WTC11 (cell line): ENCODE measurements around the gene PREX1. TPM values are rescaled to one million over a fixed set of nuclear protein-coding genes. Genes with fewer than 3 reads are reported as not detected.

Experiments used
- ATAC-seq: fragments of 200-7000 bp; cut with Tn5 transposase; 2 replicates; pipeline ENCODE4 v1.10.0; 2021; ENCODE audit warnings: mild to moderate bottlenecking, moderate library complexity
- CTCF ChIA-PET: fragments of 300-600 bp; sonication (Branson Sonifier 250); formaldehyde crosslinking; loops from one replicate; lab custom pipeline; 2021; ENCODE audit warnings: antibody characterized with exemption; lab: Charles Lee
- POLR2A ChIA-PET: fragments of 350-600 bp; sonication (Branson Sonifier 250); formaldehyde crosslinking; loops from one replicate; lab custom pipeline; 2021; ENCODE audit warnings: antibody characterized with exemption; lab: Charles Lee
- DNase-seq: peaks from one replicate; pipeline ENCODE4 v3.0.0; 2021; ENCODE audit warnings: low spot score
- H3K27ac Mint-ChIP-seq: 2 replicates; pipeline ENCODE4 v1.8.0; 2021; ENCODE audit warnings: mixed read lengths
- H3K27me3 Mint-ChIP-seq: 2 replicates; pipeline ENCODE4 v1.8.0; 2021; ENCODE audit warnings: low read depth, mild to moderate bottlenecking, moderate library complexity, mixed read lengths
- H3K36me3 Mint-ChIP-seq: 2 replicates; pipeline ENCODE4 v1.8.0; 2021; ENCODE audit warnings: mixed read lengths
- H3K4me1 Mint-ChIP-seq: 2 replicates; pipeline ENCODE4 v1.8.0; 2022; ENCODE audit warnings: mixed read lengths
- H3K4me3 Mint-ChIP-seq: 2 replicates; pipeline ENCODE4 v1.8.0; 2021; ENCODE audit warnings: mild to moderate bottlenecking, moderate library complexity, mixed read lengths
- H3K9me3 Mint-ChIP-seq: 2 replicates; pipeline ENCODE4 v1.8.0; 2021; ENCODE audit warnings: mixed read lengths
- FOXP1 ChIP-seq: sonication (generic); formaldehyde crosslinking; IDR thresholded peaks from 2 replicates; pipeline ENCODE4 v1.8.0; 2022; ENCODE audit warnings: missing genetic modification reagents, mild to moderate bottlenecking, moderate library complexity, borderline replicate concordance
- GABPB1 ChIP-seq: sonication (generic); formaldehyde crosslinking; IDR thresholded peaks from 2 replicates; pipeline ENCODE4 v1.8.1; 2023; ENCODE audit warnings: mild to moderate bottlenecking, missing genetic modification reagents
- GRHL2 ChIP-seq: fragments of 250-450 bp; sonication (Bioruptor Pico); IDR thresholded peaks from 2 replicates; pipeline ENCODE4 v1.8.0; 2022; ENCODE audit warnings: mild to moderate bottlenecking, moderate library complexity; ENCODE audit not compliant: insufficient replicate concordance, severe bottlenecking
- HMGA2 ChIP-seq: fragments of 250-450 bp; sonication (Bioruptor Pico); IDR thresholded peaks from 2 replicates; pipeline ENCODE4 v1.4.0; 2021; ENCODE audit warnings: mild to moderate bottlenecking, moderate library complexity
- MYBL2 ChIP-seq: sonication (generic); formaldehyde crosslinking; IDR thresholded peaks from 2 replicates; pipeline ENCODE4 v1.8.1; 2023; ENCODE audit warnings: mild to moderate bottlenecking, moderate library complexity, missing genetic modification reagents
- NFYB ChIP-seq: sonication (generic); formaldehyde crosslinking; conservative IDR thresholded peaks from 2 replicates; pipeline ENCODE4 v1.8.0; 2022; ENCODE audit warnings: low read depth, missing genetic modification reagents
- NR3C1 ChIP-seq: sonication (generic); formaldehyde crosslinking; conservative IDR thresholded peaks from 2 replicates; pipeline ENCODE4 v1.8.1; 2023; ENCODE audit warnings: low read depth, mild to moderate bottlenecking, missing genetic modification reagents
- PRRX2 ChIP-seq: fragments of 250-450 bp; sonication (Bioruptor Pico); IDR thresholded peaks from 2 replicates; pipeline ENCODE4 v1.8.0; 2021; ENCODE audit warnings: mild to moderate bottlenecking
- TEAD4 ChIP-seq: sonication (generic); formaldehyde crosslinking; IDR thresholded peaks from 2 replicates; pipeline ENCODE4 v1.8.0; 2022; ENCODE audit warnings: mild to moderate bottlenecking, missing genetic modification reagents
- TP53 ChIP-seq: sonication (generic); formaldehyde crosslinking; IDR thresholded peaks from 2 replicates; pipeline ENCODE4 v1.8.1; 2023; ENCODE audit warnings: mild to moderate bottlenecking, missing genetic modification reagents
- ZBTB21 ChIP-seq: sonication (generic); formaldehyde crosslinking; IDR thresholded peaks from 2 replicates; pipeline ENCODE4 v1.8.1; 2023; ENCODE audit warnings: mild to moderate bottlenecking, missing genetic modification reagents, borderline replicate concordance
- total RNA-seq: library from RNA; stranded (reverse); gene quantifications from 3 replicates; pipeline ENCODE4 v1.2.3, GENCODE V29; 2021
- TF ChIP-seq, protein P1 (sequence below): sonication (generic); formaldehyde crosslinking; IDR thresholded peaks from 2 replicates; pipeline ENCODE4 v1.8.1; 2023; ENCODE audit warnings: mild to moderate bottlenecking, missing genetic modification reagents
- TF ChIP-seq, protein P2 (sequence below): sonication (generic); formaldehyde crosslinking; IDR thresholded peaks from 2 replicates; pipeline ENCODE4 v1.8.0; 2022; ENCODE audit warnings: mild to moderate bottlenecking, missing genetic modification reagents
- TF ChIP-seq, protein P3 (sequence below): sonication (generic); formaldehyde crosslinking; IDR thresholded peaks from 2 replicates; pipeline ENCODE4 v1.8.1; 2022; ENCODE audit warnings: mild to moderate bottlenecking, moderate library complexity, missing genetic modification reagents
- TF ChIP-seq, protein P4 (sequence below): fragments of 250-450 bp; sonication (Bioruptor Pico); IDR thresholded peaks from 2 replicates; pipeline ENCODE4 v1.9.0; 2021; ENCODE audit warnings: mild to moderate bottlenecking
- TF ChIP-seq, protein P5 (sequence below): fragments of 250-450 bp; sonication (Bioruptor Pico); IDR thresholded peaks from 2 replicates; pipeline ENCODE4 v1.9.0; 2021; ENCODE audit warnings: moderate library complexity, mild to moderate bottlenecking, inconsistent platforms, borderline replicate concordance
- TF ChIP-seq, protein P6 (sequence below): sonication (generic); formaldehyde crosslinking; IDR thresholded peaks from 2 replicates; pipeline ENCODE4 v1.8.0; 2023; ENCODE audit warnings: mild to moderate bottlenecking, missing genetic modification reagents
- TF ChIP-seq, protein P7 (sequence below): fragments of 250-450 bp; sonication (Bioruptor Pico); IDR thresholded peaks from 2 replicates; pipeline ENCODE4 v1.9.0; 2021; ENCODE audit warnings: mild to moderate bottlenecking, borderline replicate concordance
- TF ChIP-seq, protein P8 (sequence below): sonication (generic); formaldehyde crosslinking; IDR thresholded peaks from 2 replicates; pipeline ENCODE4 v1.8.1; 2023; ENCODE audit warnings: mild to moderate bottlenecking, missing genetic modification reagents, borderline replicate concordance

The PREX1 gene
- total RNA-seq, 1 experiment from 2014 or later, result 17.3 TPM

DNA sequence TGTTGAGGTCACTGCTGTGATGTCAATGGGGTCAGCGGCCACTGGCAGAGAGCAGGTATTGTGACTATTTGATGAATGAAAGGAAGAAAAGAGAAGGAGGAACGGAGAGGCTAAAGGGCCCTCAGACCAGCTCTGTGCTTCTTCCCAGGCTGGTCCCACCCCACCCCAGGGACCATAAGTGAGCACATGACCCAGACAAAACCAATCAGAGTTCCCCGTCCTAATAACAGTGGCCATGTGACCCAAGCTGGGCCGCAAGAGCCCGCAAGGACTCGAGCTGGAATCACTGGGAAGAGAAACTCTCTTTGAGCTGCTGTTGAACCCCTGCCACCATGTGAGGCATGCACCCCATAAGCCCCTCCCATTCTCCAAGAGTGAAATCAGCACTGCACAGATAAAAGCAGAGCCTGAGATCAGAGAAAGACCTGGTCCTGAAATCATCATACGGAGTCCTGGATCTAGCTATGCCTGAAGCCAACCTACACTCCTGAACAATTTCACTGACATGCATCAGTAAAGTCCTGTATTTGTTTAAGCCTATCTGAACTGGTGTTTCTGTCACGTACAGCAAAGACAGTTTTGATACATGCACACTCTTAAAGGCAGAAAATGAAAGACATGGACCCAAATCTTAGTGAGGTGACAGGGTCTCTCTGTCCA is 90.2 kb downstream of the PREX1 start:
- Mint-ChIP-seq H3K27ac (no peak overlapping the region; the same call in 1 of the 2 replicates), H3K4me3 (no peak overlapping the region), H3K27me3 (no peaks in the 10 kb centered on the region), H3K36me3 (no peaks in the 10 kb centered on the region), H3K4me1 (peaks cover 10% of the 10 kb centered on the region), H3K9me3 (no peaks in the 10 kb centered on the region)
- ATAC-seq (0 out of 2 replicates have a peak, but pooled peaks have one; percentile 20), DNase-seq (no peak)
- ChIA-PET CTCF (interaction anchor here (1.8 to 2.4 kb wide), 2 partner anchors 14 to 80 kb away, joined by 7 to 9 read pairs; no protein-coding TSS in a partner anchor), POLR2A (no interaction called here)
- TF ChIP-seq, protein P1, sequence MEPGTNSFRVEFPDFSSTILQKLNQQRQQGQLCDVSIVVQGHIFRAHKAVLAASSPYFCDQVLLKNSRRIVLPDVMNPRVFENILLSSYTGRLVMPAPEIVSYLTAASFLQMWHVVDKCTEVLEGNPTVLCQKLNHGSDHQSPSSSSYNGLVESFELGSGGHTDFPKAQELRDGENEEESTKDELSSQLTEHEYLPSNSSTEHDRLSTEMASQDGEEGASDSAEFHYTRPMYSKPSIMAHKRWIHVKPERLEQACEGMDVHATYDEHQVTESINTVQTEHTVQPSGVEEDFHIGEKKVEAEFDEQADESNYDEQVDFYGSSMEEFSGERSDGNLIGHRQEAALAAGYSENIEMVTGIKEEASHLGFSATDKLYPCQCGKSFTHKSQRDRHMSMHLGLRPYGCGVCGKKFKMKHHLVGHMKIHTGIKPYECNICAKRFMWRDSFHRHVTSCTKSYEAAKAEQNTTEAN (CRISPR knock-in tag), result no peak
- TF ChIP-seq TEAD4 (CRISPR knock-in tag) (no peak), MYBL2 (CRISPR knock-in tag) (no peak), NFYB (0 out of 2 replicates have a peak, but pooled peaks have one; percentile 22), PRRX2 (CRISPR knock-in tag) (no peak), HMGA2 (no peak), GABPB1 (CRISPR knock-in tag) (no peak), NR3C1 (CRISPR knock-in tag) (no peak), GRHL2 (CRISPR knock-in tag) (no peak), FOXP1 (CRISPR knock-in tag) (no peak), ZBTB21 (CRISPR knock-in tag) (no peak), TP53 (no peak)
- TF ChIP-seq, protein P2, sequence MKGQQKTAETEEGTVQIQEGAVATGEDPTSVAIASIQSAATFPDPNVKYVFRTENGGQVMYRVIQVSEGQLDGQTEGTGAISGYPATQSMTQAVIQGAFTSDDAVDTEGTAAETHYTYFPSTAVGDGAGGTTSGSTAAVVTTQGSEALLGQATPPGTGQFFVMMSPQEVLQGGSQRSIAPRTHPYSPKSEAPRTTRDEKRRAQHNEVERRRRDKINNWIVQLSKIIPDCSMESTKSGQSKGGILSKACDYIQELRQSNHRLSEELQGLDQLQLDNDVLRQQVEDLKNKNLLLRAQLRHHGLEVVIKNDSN (CRISPR knock-in tag), result peak; percentile 44
- TF ChIP-seq, protein P3, sequence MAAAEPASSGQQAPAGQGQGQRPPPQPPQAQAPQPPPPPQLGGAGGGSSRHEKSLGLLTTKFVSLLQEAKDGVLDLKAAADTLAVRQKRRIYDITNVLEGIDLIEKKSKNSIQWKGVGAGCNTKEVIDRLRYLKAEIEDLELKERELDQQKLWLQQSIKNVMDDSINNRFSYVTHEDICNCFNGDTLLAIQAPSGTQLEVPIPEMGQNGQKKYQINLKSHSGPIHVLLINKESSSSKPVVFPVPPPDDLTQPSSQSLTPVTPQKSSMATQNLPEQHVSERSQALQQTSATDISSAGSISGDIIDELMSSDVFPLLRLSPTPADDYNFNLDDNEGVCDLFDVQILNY (CRISPR knock-in tag), result no peak
- TF ChIP-seq, protein P4, sequence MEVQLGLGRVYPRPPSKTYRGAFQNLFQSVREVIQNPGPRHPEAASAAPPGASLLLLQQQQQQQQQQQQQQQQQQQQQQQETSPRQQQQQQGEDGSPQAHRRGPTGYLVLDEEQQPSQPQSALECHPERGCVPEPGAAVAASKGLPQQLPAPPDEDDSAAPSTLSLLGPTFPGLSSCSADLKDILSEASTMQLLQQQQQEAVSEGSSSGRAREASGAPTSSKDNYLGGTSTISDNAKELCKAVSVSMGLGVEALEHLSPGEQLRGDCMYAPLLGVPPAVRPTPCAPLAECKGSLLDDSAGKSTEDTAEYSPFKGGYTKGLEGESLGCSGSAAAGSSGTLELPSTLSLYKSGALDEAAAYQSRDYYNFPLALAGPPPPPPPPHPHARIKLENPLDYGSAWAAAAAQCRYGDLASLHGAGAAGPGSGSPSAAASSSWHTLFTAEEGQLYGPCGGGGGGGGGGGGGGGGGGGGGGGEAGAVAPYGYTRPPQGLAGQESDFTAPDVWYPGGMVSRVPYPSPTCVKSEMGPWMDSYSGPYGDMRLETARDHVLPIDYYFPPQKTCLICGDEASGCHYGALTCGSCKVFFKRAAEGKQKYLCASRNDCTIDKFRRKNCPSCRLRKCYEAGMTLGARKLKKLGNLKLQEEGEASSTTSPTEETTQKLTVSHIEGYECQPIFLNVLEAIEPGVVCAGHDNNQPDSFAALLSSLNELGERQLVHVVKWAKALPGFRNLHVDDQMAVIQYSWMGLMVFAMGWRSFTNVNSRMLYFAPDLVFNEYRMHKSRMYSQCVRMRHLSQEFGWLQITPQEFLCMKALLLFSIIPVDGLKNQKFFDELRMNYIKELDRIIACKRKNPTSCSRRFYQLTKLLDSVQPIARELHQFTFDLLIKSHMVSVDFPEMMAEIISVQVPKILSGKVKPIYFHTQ, result no peak
- TF ChIP-seq, protein P5, sequence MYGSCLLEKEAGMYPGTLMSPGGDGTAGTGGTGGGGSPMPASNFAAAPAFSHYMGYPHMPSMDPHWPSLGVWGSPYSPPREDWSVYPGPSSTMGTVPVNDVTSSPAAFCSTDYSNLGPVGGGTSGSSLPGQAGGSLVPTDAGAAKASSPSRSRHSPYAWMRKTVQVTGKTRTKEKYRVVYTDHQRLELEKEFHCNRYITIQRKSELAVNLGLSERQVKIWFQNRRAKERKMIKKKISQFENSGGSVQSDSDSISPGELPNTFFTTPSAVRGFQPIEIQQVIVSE (CRISPR knock-in tag), result no peak
- TF ChIP-seq, protein P6, sequence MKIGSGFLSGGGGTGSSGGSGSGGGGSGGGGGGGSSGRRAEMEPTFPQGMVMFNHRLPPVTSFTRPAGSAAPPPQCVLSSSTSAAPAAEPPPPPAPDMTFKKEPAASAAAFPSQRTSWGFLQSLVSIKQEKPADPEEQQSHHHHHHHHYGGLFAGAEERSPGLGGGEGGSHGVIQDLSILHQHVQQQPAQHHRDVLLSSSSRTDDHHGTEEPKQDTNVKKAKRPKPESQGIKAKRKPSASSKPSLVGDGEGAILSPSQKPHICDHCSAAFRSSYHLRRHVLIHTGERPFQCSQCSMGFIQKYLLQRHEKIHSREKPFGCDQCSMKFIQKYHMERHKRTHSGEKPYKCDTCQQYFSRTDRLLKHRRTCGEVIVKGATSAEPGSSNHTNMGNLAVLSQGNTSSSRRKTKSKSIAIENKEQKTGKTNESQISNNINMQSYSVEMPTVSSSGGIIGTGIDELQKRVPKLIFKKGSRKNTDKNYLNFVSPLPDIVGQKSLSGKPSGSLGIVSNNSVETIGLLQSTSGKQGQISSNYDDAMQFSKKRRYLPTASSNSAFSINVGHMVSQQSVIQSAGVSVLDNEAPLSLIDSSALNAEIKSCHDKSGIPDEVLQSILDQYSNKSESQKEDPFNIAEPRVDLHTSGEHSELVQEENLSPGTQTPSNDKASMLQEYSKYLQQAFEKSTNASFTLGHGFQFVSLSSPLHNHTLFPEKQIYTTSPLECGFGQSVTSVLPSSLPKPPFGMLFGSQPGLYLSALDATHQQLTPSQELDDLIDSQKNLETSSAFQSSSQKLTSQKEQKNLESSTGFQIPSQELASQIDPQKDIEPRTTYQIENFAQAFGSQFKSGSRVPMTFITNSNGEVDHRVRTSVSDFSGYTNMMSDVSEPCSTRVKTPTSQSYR (CRISPR knock-in tag), result no peak
- TF ChIP-seq, protein P7, sequence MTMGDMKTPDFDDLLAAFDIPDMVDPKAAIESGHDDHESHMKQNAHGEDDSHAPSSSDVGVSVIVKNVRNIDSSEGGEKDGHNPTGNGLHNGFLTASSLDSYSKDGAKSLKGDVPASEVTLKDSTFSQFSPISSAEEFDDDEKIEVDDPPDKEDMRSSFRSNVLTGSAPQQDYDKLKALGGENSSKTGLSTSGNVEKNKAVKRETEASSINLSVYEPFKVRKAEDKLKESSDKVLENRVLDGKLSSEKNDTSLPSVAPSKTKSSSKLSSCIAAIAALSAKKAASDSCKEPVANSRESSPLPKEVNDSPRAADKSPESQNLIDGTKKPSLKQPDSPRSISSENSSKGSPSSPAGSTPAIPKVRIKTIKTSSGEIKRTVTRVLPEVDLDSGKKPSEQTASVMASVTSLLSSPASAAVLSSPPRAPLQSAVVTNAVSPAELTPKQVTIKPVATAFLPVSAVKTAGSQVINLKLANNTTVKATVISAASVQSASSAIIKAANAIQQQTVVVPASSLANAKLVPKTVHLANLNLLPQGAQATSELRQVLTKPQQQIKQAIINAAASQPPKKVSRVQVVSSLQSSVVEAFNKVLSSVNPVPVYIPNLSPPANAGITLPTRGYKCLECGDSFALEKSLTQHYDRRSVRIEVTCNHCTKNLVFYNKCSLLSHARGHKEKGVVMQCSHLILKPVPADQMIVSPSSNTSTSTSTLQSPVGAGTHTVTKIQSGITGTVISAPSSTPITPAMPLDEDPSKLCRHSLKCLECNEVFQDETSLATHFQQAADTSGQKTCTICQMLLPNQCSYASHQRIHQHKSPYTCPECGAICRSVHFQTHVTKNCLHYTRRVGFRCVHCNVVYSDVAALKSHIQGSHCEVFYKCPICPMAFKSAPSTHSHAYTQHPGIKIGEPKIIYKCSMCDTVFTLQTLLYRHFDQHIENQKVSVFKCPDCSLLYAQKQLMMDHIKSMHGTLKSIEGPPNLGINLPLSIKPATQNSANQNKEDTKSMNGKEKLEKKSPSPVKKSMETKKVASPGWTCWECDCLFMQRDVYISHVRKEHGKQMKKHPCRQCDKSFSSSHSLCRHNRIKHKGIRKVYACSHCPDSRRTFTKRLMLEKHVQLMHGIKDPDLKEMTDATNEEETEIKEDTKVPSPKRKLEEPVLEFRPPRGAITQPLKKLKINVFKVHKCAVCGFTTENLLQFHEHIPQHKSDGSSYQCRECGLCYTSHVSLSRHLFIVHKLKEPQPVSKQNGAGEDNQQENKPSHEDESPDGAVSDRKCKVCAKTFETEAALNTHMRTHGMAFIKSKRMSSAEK (CRISPR knock-in tag), result no peak
- TF ChIP-seq, protein P8, sequence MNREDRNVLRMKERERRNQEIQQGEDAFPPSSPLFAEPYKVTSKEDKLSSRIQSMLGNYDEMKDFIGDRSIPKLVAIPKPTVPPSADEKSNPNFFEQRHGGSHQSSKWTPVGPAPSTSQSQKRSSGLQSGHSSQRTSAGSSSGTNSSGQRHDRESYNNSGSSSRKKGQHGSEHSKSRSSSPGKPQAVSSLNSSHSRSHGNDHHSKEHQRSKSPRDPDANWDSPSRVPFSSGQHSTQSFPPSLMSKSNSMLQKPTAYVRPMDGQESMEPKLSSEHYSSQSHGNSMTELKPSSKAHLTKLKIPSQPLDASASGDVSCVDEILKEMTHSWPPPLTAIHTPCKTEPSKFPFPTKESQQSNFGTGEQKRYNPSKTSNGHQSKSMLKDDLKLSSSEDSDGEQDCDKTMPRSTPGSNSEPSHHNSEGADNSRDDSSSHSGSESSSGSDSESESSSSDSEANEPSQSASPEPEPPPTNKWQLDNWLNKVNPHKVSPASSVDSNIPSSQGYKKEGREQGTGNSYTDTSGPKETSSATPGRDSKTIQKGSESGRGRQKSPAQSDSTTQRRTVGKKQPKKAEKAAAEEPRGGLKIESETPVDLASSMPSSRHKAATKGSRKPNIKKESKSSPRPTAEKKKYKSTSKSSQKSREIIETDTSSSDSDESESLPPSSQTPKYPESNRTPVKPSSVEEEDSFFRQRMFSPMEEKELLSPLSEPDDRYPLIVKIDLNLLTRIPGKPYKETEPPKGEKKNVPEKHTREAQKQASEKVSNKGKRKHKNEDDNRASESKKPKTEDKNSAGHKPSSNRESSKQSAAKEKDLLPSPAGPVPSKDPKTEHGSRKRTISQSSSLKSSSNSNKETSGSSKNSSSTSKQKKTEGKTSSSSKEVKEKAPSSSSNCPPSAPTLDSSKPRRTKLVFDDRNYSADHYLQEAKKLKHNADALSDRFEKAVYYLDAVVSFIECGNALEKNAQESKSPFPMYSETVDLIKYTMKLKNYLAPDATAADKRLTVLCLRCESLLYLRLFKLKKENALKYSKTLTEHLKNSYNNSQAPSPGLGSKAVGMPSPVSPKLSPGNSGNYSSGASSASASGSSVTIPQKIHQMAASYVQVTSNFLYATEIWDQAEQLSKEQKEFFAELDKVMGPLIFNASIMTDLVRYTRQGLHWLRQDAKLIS (CRISPR knock-in tag), result no peak
